ENCODE data around the gene ZSWIM9.
A peak's percentile ranks its signal among the peaks of the same experiment; 100 is the strongest.

ZSWIM9 gene

DNA sequence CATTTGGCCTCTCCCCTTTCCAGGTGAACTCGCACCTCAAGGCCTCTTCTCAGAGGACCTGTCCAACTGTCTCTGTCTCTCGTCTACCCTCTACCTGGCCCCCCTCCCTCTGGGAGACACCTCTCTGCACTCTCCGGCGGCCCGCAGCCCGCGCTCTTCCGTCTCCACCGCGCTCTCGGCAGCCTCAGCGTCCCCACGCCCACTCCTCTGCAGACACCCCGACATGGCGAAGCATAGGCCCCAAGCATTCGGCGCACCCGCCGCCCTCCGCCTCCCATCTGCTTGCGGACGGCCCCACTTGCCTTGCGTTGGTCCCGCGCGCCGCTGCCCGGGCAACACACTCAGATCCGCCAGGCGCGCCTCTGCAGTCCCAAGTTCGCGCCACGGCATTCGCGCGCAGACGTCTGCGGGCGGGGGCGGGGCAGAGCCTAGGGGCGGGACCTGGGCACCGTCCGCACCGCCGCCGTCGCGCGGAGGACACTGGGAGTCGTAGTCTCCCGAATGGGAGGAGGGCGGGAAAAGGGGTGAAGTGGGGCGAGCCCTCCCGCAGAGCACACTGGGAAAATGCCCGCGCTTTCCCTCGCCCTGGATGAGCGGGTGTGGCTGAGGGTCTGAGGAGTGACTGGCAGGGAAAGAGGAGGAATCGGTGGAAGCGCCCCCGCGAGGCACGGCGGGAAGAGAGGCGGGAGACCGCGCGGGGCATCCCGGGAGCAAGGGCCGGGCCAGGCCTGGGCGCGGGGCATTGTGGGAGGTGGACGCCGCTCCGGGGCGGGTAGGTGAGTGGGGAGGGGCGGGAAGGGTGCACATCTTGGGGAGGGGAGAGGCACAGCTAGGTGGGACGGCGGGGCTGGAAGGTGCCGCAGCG, at the start of gene ZSWIM9, which contains the start of gene LIG1:
TSS of gene ZSWIM9 (plus strand) at position 742 of the 865 bp plus-strand sequence. CDS start 1,123 bp downstream, outside the sequence.
TSS of gene LIG1 (minus strand) at position 406 of the 865 bp plus-strand sequence. CDS start 4,778 bp downstream, outside the sequence.
- peak; percentile 93 for DNase-seq

- no peak for DNase-seq
These were observed 49.4 kb upstream of the ZSWIM9 start for GRCh38 chr19:48121066-48121465.

- peak; percentile 14 for DNase-seq
These were observed 48.5 kb upstream of the ZSWIM9 start for GRCh38 chr19:48121909-48122371.

DNA sequence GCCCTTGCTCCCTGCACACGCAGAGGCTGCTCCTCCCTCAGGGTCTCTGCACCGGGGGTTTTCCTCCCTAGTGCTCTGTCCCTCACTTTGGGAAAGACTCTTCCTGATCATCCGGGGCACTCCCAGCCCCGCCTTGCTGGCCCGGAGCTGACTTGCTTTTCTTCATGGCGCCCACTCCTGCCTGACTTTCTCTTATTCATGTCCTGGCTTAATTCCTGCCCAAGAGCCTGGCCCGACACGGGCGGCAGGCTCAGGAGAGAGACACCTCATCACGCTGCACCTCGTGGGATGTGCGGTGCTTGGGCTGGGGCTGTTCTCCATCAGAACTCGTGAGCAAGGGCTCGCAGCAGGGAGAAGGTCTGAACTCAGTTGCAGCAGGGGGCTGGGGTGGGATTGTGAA, 48.1 kb upstream of the ZSWIM9 start:
- no peak for DNase-seq

DNA sequence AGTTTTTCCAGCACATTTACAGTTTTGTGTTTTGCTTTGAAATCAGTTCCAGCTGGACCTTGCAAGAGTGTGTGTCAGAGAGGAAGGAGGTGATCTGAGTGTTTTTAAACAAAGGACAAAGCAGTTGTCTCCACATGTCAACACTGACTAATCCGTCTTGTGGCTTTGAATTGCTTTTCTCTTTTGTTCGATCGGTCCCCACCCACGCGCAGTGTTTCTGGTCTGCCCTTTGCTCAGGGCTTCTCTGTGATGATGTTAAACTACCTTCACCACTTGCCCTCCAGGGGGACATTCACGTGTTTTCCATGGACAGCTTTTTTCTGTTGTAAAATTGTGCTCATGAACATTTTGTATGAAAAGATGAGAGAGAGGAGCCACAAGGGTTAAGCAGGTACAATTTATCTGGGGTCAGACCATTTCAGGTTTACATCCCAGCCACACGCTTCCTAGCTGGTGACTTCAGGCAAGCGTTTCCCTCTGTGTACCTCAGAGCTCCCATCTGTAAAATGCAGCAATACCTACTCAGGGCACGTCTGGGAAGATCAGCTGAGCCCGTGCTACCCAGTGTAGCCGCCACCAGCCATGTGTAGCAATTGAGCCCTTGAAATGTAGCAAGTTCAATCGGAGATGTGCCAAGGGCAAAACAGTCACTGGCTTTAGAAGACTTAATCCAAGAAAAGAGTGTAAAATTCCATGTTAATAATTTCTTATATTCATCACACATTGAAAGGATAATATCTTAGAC, 46.4 kb upstream of the ZSWIM9 start:
- peak; percentile 17 for DNase-seq

DNA sequence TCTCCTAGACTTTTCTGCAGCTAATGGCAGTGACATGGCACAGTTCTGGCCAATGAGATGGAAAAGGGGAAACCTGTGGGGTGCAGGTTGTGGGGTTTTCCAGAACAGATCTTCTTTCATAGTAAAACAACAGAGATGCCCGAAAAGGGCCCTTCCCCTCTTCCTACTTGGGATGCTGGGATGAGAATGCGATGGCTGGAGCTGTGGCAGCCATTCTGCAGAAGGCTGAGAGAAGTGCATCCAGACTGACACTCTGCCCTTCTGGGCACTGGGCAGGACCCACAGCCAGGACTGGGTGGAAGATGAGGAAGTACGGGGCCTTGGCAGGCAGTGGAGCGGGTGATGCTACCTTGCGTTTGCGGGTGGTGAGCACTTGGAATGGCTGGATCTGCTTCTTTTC, 42.9 kb upstream of the ZSWIM9 start:
- no peak for DNase-seq

DNA sequence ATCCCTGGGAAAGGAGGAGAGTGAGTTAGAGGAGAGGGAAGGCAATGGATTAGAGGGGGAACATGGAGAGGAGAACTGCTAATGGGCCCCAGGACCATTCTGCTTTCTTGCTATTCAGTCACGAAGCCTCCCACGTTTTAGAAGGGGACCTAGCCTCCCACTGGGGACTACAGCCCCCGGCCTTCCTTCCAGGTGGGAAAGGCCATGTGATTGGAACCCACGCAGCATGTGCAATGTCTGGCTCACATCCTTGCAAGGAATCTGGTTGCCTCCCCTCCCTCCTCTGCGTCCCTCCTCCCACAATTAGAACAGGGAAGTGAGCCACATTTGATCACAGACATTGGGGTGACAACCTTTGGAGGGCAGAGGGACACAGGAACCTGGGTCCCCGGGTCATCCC, 37.4 kb upstream of the ZSWIM9 start:
- no peak for DNase-seq

- peak; percentile 28 for DNase-seq
These were observed 35.1 kb upstream of the ZSWIM9 start for GRCh38 chr19:48135411-48135810.

DNA sequence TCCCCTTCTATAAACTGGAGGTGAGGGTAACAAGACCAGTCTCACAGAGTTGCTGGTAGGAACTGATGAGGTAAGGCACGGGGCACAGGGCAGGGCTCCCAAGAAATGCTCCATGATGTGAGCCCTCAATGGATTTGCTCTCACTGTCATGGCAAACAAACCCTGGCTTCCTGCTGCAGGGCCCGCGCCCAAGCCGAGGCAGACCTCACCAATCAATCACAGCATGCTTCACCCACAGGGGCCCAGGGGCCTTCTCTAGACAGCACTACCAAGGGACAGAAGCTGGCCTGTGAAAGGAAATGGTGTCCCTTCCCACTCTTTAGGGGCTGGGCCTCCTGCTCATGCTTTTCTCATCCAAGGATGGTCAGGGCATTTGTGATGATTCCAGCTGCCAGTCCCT, 33.9 kb upstream of the ZSWIM9 start:
- no peak for DNase-seq

DNA sequence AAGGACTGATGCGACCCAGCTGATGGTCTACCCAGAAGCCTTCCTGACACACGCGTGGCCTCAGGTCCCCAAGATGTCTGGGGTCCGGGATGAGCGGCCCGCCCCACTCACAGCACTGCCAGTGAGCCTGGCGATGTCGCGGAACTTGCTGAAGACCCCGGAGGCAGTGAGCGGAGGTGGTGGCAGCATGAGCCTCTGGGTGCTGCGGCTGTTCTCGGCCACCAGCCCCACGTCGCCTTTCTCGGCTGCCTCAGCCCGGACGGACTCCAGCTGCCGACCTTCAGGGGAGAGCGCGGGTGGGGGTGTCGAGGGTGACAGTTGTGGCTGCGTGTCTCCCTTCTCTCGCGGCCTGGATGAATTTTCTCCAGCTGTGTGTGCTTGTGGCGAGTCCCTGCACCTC, 33.1 kb upstream of the ZSWIM9 start:
- no peak for DNase-seq

- DNase-seq, result no peak
These were observed 31.4 kb upstream of the ZSWIM9 start for GRCh38 chr19:48139053-48139452.

DNA sequence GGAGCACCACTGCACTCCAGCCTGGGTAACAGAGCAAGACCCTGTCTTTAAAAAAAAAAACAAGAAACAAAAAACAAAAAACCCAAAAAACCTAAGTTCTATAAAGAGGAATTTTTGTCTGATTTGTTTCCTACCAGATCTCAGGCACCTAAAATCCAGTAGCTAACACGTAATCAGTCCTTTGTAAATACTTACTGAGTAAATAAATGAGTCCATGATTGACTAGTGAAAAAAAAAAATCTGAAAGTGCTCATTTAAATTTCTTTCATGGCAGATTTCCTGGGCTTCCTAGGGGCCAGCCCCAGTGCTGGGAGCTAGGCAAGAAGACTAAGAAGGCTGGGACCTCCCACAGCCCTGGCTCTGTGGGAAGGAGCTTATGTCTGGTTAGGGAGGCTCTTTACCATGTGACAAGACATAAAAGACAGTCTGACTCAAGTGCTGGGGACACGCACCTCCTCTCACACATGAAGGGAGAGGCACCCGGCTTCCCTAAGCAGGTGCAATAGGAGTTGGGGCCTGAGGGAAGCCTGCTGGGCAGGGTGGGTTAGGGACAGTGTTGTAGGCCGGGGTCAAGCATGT, 22.8 kb upstream of the ZSWIM9 start:
- no peak for DNase-seq

DNA sequence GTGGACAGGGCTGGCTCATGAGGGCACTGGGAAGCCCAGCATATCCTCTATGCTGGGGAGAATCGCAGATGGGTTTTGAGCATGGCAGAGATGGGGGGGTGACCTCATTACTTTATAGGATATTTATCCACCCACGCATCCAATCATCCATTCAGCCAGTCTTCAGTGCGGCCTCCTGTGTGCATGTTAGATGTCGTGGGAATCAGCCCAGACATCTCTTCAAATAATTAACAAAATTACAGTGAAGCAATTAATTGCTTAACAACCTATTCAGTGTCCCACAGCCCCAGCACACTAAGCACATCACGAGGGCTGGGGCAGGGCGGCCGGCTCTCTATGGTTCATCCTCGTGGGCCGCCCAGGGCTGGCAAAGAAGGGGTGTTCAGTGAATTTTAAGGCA, 21.9 kb upstream of the ZSWIM9 start:
- DNase-seq, result no peak

GRCh38 chr19:48149430-48149829, 21.1 kb upstream of the ZSWIM9 start:
- no peak for DNase-seq

- DNase-seq, result peak; percentile 63
These were observed 17.9 kb upstream of the ZSWIM9 start for GRCh38 chr19:48152551-48152950.

DNA sequence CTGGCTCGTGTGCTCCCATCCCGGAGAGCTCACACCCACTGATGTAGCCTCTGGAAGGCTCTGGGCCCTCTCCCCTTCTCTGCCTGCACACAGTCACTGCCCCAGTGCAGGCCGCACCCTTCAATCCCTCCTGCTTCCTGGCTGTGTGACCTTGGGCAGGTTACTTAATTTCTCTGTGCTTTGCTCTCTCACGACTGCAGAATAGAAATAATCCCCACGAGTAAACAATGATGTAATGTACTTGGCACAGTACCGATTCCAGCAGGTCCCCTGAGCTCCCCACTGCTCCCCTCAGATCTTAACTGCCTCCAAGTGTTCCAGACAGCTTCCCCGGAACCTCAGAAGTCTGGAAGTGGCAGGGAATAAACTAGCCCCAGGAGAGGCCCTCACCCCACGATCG, 16.5 kb upstream of the ZSWIM9 start:
- DNase-seq, result no peak

DNA sequence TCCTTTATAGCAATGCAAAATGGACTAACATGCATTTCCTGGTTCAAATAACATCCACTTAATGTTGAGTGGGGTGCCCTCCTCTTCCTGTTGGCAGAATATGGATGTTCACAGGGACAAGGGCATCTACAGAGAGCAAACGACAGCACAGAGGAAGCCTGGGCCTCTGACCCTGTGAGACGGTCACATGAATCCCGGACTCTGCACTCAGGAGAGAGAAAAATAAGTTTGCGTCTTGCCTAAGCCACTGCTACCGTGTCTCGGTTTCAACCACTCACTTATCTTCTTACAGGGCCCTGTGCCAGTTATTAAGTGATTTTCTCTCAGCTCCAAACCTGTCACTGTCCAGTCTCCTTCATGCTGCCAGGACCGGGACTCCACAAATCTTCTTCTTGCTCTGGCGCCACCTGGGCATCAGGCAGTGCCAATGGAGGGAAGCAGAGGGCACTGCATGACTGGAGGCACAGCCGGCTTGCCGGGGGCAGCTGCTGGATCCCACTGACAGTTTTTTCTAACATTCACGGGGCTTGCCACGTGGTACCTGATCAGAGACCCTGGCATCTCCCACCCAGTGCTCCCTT, 12.2 kb upstream of the ZSWIM9 start:
- DNase-seq, result no peak

GRCh38 chr19:48168689-48169088, 1.8 kb upstream of the ZSWIM9 start:
- DNase-seq, result no peak

- DNase-seq, result peak; percentile 90
These were observed 922 bp upstream of the ZSWIM9 start for GRCh38 chr19:48169578-48169938.

- DNase-seq, result no peak
These were observed 402 bp downstream of the ZSWIM9 start for GRCh38 chr19:48170817-48171347.

- no peak for DNase-seq
These were observed 1.2 kb downstream of the ZSWIM9 start for GRCh38 chr19:48171710-48172109.

- DNase-seq, result no peak
These were observed 4.1 kb downstream of the ZSWIM9 start for GRCh38 chr19:48174445-48175030.

DNA sequence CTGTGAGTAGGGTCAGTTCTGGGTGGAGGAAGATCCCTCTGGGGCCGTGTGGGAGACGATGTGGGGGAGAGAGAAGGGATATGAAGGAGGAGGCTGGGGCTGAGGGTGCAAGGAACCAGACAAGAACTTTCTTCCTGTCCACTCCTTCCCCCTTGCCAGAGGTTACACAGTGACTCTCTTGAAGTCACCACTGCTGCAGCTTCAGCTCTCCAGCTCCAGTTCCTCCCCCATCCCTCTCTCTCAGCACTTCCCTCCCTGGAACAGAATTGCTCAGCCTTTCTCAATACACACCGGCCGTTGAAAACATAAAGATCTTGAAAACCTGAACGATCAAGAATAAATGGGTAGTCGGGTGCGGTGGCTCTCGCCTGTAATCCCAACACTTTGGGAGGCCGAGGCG, 5.1 kb downstream of the ZSWIM9 start:
- no peak for DNase-seq
